GM10266 (cell line): Measurements from ENCODE around the gene ZBTB7A.

Source experiments
- DNase-seq: peaks from one replicate; pipeline ENCODE4 v3.0.0; 2012; ENCODE audit errors: extremely low spot score
- TF ChIP-seq, protein P1 (sequence below): IDR thresholded peaks from 2 replicates; pipeline ENCODE4 v1.5.1; 2012; ENCODE audit warnings: mild to moderate bottlenecking, low read depth; ENCODE audit not compliant: control insufficient read depth, insufficient read depth; ENCODE audit errors: missing control alignments

The ZBTB7A gene

DNA sequence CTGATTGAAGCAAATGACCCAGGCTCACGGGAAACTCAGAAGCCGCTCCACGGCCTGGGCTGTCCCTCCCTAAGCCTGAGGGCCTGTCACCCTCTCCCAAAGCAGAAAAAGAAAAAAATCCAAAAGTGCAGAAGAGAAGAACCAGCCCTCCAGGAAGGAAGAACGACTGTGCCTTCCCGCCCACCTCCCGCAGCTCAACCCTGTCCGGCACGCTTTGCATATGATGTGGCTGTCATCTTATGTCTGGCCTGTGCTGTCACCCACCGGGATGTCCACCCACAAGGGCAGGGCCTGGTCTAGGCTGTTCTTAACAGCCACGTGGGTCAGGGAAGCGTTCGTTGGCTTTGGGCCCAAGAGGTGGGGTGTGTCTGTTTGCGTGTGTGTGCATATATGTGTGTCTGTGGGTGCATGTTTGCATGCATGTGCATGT, 13.7 kb downstream of the ZBTB7A start:
- no peak for DNase-seq
- TF ChIP-seq, protein P1, sequence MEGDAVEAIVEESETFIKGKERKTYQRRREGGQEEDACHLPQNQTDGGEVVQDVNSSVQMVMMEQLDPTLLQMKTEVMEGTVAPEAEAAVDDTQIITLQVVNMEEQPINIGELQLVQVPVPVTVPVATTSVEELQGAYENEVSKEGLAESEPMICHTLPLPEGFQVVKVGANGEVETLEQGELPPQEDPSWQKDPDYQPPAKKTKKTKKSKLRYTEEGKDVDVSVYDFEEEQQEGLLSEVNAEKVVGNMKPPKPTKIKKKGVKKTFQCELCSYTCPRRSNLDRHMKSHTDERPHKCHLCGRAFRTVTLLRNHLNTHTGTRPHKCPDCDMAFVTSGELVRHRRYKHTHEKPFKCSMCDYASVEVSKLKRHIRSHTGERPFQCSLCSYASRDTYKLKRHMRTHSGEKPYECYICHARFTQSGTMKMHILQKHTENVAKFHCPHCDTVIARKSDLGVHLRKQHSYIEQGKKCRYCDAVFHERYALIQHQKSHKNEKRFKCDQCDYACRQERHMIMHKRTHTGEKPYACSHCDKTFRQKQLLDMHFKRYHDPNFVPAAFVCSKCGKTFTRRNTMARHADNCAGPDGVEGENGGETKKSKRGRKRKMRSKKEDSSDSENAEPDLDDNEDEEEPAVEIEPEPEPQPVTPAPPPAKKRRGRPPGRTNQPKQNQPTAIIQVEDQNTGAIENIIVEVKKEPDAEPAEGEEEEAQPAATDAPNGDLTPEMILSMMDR, result no peak

DNA sequence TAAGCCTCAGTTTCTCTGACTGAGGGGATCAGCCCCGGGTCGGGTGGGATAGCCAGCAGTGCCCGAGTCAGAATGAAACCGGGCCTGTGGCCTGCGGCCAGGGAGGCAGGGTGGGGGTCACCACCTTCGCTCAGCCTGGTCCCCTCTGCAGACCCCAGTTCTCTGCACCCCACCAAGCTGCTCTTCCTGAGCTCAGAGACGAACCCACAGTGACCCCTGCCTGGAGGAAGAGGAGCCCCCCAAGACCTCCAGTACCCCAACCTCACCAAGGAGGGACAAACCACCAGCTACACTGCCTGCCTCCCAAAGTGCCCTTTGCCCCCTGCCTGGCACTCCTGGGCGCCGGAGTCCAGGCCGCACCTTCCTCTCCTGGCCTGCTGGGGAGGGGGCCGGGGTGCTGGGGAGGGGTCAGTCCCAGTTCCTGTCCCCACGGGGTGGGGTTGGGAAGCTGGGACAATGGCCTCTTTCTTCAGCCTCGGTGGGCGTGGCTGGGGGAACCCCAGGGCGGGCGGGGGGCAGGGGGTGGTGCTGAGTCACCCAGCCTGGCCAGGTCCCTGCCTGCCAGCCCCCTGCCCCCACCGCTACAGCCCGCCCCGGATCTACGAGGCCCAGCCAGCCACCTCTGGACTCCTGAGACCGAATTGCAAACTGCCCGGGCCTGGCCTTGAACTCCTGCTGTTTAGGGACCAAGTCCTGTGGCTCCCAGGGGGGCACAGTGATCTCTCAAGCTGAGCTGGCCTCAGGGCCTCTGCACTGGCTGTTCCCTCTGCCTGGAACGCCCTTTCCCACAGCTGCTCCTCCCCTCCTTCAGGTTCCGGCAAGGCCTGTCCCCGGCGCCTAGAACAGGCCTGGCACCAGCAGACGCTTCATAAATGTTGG, 14.3 kb downstream of the ZBTB7A start:
- TF ChIP-seq, protein P1, result no peak
- DNase-seq, result no peak

DNA sequence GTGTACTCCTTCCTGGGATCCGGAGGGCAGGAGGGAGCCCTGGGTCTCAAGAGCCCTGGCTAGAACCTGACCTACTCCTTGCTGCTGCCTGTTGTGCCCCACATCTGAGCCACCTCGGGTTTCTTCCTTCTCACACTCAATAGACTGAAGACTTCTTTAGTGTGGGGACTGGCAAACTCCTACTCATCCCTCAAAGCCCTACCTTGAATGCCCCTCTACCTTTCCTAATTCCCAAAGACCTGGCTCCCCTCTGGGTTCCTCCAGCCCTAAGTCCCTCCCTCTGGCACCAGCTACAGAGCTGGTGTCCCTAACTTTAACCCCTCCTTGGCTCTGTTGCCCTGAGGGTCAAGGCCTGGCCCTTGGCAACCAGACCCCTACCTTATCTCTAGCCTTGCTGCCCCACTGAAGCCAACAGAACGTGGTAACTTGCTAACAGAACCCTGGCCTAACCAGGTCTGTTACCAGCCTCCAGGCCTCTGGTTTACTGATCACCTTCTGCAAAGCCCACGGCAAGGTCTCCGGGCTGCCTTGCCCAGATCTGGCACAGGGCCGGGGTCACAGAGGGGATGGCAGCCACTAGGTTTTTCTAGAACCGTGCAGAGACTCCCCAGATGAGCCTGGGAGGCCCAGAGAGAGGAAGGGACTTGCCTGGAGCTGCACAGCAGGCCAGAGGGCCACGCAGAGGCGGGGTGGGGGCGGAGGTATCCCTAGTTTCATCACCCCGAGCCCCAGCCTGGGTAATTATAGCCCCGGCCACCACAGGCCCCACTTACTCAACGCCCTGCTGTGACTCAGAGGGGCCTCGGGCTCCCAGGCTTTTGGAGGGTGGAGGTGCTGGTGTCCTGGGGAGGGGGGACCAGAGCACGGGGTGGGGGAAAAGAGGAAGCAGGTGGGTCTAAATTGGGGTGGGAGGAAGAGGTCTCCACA, 15.3 kb downstream of the ZBTB7A start:
- DNase-seq, result no peak
- TF ChIP-seq, protein P1, result no peak

DNA sequence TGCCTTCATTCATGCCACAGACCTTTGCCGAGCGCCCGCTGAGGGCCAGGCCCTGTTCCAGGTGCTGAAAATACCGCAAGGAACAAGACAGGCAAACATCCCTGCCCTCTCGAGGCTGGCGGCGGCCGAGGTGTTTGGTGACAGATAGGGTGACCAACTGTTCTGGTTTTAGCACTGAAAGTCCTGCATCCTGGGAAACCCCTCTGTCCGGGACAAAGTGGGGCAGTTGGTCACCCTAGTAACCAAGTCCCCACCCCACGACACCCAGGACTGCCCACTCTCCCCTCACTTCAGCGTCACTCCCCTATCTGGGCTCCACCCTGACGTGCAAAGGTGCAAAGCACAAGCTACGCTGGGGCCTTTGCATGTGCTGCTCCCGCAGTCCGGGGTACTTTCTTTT, 17.3 kb downstream of the ZBTB7A start:
- TF ChIP-seq, protein P1, result no peak
- DNase-seq, result no peak

DNA sequence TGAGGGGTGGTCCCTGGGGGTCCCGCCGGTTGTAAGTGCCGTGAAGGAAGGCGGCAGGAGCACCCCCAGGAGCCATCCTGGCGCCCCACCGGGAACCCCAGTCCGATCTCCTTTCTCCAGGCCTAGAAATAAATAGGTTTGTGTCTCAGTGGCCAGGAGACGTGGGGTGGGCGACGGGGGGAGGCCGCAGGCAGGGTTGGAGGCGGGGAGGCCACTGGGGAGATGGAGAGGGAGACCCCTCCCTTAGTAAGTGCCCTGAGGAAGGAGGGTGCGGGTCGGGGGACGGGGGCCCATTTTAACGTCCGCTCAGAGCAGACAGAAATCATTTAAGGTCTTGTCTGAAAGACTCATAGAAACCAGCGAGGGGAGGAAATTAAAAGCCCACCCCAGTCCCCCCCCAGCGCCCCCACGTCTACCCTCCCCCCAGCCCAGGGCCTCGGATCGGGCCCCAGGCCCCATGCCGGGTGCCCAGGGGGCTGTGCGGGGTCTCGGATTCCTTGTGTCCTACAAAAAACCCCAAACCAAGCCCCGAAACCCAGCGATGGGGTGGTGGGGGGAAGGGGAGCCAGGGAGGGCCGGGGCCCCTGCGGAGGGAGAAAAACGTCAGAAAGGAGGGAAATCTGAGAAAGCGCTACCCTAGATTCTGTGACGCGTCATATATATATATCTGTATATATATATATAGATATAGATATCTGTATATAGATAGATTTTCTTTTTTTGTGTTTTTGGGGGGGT, 19.6 kb downstream of the ZBTB7A start:
- TF ChIP-seq, protein P1, result no peak
- no peak for DNase-seq

DNA sequence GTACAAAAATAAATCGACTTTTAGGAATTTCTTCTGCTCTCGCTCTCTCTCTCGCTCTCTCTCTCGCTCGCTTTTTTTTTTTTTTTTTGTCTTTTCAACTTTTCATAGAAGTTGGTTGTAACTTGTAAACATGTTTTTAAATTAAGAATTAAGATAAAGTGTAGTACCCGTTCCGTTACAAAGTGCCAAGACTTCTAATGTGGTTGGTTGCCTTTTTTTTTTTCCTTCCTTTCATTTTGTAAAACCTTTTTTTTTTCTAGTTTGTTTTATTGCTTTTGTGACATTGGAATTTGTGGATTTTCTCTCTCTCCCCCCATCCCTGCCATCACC, 20.4 kb downstream of the ZBTB7A start:
- TF ChIP-seq, protein P1, result no peak
- no peak for DNase-seq
